ENCODE measurements around the gene MRPS7.
A peak's percentile ranks its signal among the peaks of the same experiment; 100 is the strongest.

Gene MRPS7

GRCh38 chr17:75228305-75228704 lies 33.4 kb upstream of the MRPS7 start:
- peaks cover 38 to 93% (median 89%) of the 10 kb centered on the region in 3 donors for H3K36me3 ChIP-seq
- no peaks in the 10 kb centered on the region for H3K27me3 ChIP-seq
- intact Hi-C loops (cut with DNase I; ENCODE audit: low total_unique reads), result no loop called here
- no peaks in the 10 kb centered on the region for H3K4me1 ChIP-seq
- TF ChIP-seq CTCF (IDR thresholded peaks at IDR 0.05), result no peak
- H3K27ac ChIP-seq, result no peak overlapping the region
- H3K9me3 ChIP-seq, result no peaks in the 10 kb centered on the region
- peak in 1 of 2 donors; percentile 47 for DNase-seq
- no peak overlapping the region for H3K4me3 ChIP-seq

- TF ChIP-seq CTCF (IDR thresholded peaks at IDR 0.05), result no peak
- intact Hi-C loops (cut with DNase I; ENCODE audit: low total_unique reads), result no loop called here
- no peak overlapping the region for H3K27ac ChIP-seq
- no peaks in the 10 kb centered on the region for H3K9me3 ChIP-seq
- H3K36me3 ChIP-seq, result peaks cover 38 to 93% (median 89%) of the 10 kb centered on the region in 3 donors
- peak in 1 of 2 donors; percentile 47 for DNase-seq
- no peak overlapping the region for H3K4me3 ChIP-seq
- H3K27me3 ChIP-seq, result no peaks in the 10 kb centered on the region
- H3K4me1 ChIP-seq, result no peaks in the 10 kb centered on the region
Measured at GRCh38 chr17:75228847-75229246, 32.8 kb upstream of the MRPS7 start.

- TF ChIP-seq CTCF (IDR thresholded peaks at IDR 0.05), result no peak
- H3K4me3 ChIP-seq, result no peak overlapping the region
- intact Hi-C loops (cut with DNase I; ENCODE audit: low total_unique reads), result no loop called here
- H3K27ac ChIP-seq, result no peak overlapping the region
- no peak for DNase-seq
- peaks cover 43 to 93% (median 89%) of the 10 kb centered on the region in 3 donors for H3K36me3 ChIP-seq
- H3K27me3 ChIP-seq, result no peaks in the 10 kb centered on the region
- H3K4me1 ChIP-seq, result no peaks in the 10 kb centered on the region
- H3K9me3 ChIP-seq, result no peaks in the 10 kb centered on the region
Measured at GRCh38 chr17:75231071-75231470, 30.6 kb upstream of the MRPS7 start.

GRCh38 chr17:75231741-75232464 lies 29.8 kb upstream of the MRPS7 start:
- no peaks in the 10 kb centered on the region for H3K27me3 ChIP-seq
- no peaks in the 10 kb centered on the region for H3K9me3 ChIP-seq
- intact Hi-C loops (cut with DNase I; ENCODE audit: low total_unique reads), result no loop called here
- TF ChIP-seq CTCF (IDR thresholded peaks at IDR 0.05), result no peak
- peaks cover 44 to 93% (median 89%) of the 10 kb centered on the region in 3 donors for H3K36me3 ChIP-seq
- no peak for DNase-seq
- no peak overlapping the region for H3K4me3 ChIP-seq
- no peak overlapping the region for H3K27ac ChIP-seq
- no peaks in the 10 kb centered on the region for H3K4me1 ChIP-seq

- no peak for TF ChIP-seq CTCF (IDR thresholded peaks at IDR 0.05)
- Histone ChIP-seq H3K9me3 (no peaks in the 10 kb centered on the region), H3K36me3 (peaks cover 52 to 99% (median 91%) of the 10 kb centered on the region in 3 donors), H3K27me3 (no peaks in the 10 kb centered on the region), H3K4me3 (no peak overlapping the region), H3K4me1 (no peaks in the 10 kb centered on the region), H3K27ac (no peak overlapping the region)
- intact Hi-C loops (cut with DNase I; ENCODE audit: low total_unique reads), result no loop called here
- no peak for DNase-seq
Measured at GRCh38 chr17:75232786-75233185, 28.9 kb upstream of the MRPS7 start.

Measured in tibial artery (tissue), 4 donors.